KMS-11 (cell line): Measurements from ENCODE around the gene MAP3K8.

Source experiments
- H2AFZ ChIP-seq: fragments of 200-600 bp; sonication (generic); 2 replicates; pipeline ENCODE4 v1.6.1; 2016; ENCODE audit warnings: antibody characterized with exemption, mixed run types, low read depth
- H3K27ac ChIP-seq: fragments of 200-600 bp; sonication (generic); 2 replicates; pipeline ENCODE4 v1.6.1; 2016; ENCODE audit warnings: mild to moderate bottlenecking, mixed run types
- H3K27me3 ChIP-seq: fragments of 200-600 bp; sonication (generic); 2 replicates; pipeline ENCODE4 v1.6.1; 2017; ENCODE audit warnings: mild to moderate bottlenecking, low read depth, mixed run types, moderate library complexity; ENCODE audit not compliant: insufficient read depth
- H3K36me3 ChIP-seq: fragments of 200-600 bp; sonication (generic); 2 replicates; pipeline ENCODE4 v1.6.1; 2017; ENCODE audit warnings: mild to moderate bottlenecking, mixed run types; ENCODE audit not compliant: insufficient read depth
- H3K4me1 ChIP-seq: fragments of 200-600 bp; sonication (generic); 2 replicates; pipeline ENCODE4 v1.6.1; 2016; ENCODE audit warnings: mild to moderate bottlenecking, low read depth, mixed run types; ENCODE audit not compliant: poor library complexity, severe bottlenecking
- H3K4me2 ChIP-seq: fragments of 200-600 bp; sonication (generic); 2 replicates; pipeline ENCODE4 v1.7.0; 2016; ENCODE audit warnings: mild to moderate bottlenecking, mixed run types
- H3K4me3 ChIP-seq: fragments of 200-600 bp; sonication (generic); IDR thresholded peaks from 2 replicates; pipeline ENCODE4 v1.6.1; 2017; ENCODE audit warnings: low read depth, low read length, mixed read lengths; ENCODE audit not compliant: insufficient read depth
- H3K79me2 ChIP-seq: fragments of 200-600 bp; sonication (generic); 2 replicates; pipeline ENCODE4 v1.6.1; 2016; ENCODE audit warnings: low read depth, mixed run types; ENCODE audit not compliant: insufficient read depth
- H3K9ac ChIP-seq: fragments of 200-600 bp; sonication (generic); 2 replicates; pipeline ENCODE4 v1.6.1; 2016; ENCODE audit warnings: mild to moderate bottlenecking, mixed run types
- H4K20me1 ChIP-seq: fragments of 200-600 bp; sonication (generic); 2 replicates; pipeline ENCODE4 v1.6.1; 2016; ENCODE audit warnings: mild to moderate bottlenecking, mixed run types; ENCODE audit not compliant: insufficient read depth
- CTCF ChIP-seq: fragments of 200-600 bp; sonication (generic); conservative IDR thresholded peaks from 2 replicates; pipeline ENCODE4 v1.6.1; 2017; ENCODE audit warnings: low read depth, mild to moderate bottlenecking, antibody characterized with exemption, low read length, moderate library complexity, mixed read lengths

MAP3K8 gene

DNA sequence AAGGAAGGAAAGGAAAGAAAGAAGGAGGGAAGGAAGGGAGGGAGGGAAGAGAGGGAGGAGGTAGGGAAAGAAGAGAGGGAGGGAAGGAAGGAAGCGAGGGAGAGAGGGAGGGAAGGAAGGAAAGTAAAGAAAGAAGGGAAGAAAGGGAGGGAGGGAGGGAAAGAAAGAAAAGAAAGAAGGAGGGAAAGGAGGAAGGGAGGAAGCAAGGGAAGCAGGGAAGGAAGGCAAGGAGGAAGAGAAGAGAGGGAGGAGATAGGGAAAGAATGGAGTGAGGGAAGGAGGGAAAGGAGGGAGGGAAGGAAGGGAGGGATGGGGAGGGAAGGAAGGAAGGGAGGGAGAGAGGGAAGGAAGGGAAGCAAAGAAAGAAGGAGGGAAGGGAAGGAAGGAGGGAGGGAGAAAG lies 65.8 kb downstream of the MAP3K8 start:
- no peak overlapping the region for H3K27ac ChIP-seq
- H3K79me2 ChIP-seq: no peaks in the 10 kb centered on the region
- no peak overlapping the region for H3K4me3 ChIP-seq
- H3K36me3 ChIP-seq: no peaks in the 10 kb centered on the region
- no peak overlapping the region for H3K9ac ChIP-seq
- H2AFZ ChIP-seq: no peak overlapping the region
- no peaks in the 10 kb centered on the region for H3K27me3 ChIP-seq
- TF ChIP-seq CTCF: no peak
- H3K4me1 ChIP-seq: peaks cover 15% of the 10 kb centered on the region
- no peak overlapping the region for H3K4me2 ChIP-seq
- H4K20me1 ChIP-seq: no peaks in the 10 kb centered on the region

GRCh38 chr10:30500534-30500933 lies 66.5 kb downstream of the MAP3K8 start:
- Histone ChIP-seq H4K20me1 (no peaks in the 10 kb centered on the region), H3K9ac (no peak overlapping the region), H3K4me3 (no peak overlapping the region), H3K27ac (no peak overlapping the region), H3K36me3 (no peaks in the 10 kb centered on the region), H2AFZ (no peak overlapping the region), H3K27me3 (no peaks in the 10 kb centered on the region), H3K79me2 (no peaks in the 10 kb centered on the region), H3K4me2 (no peak overlapping the region), H3K4me1 (peaks cover 15% of the 10 kb centered on the region)
- TF ChIP-seq CTCF: no peak

GRCh38 chr10:30500963-30501504 lies 67.0 kb downstream of the MAP3K8 start:
- no peak overlapping the region for H3K4me2 ChIP-seq
- no peaks in the 10 kb centered on the region for H3K27me3 ChIP-seq
- H3K4me1 ChIP-seq: peaks cover 15% of the 10 kb centered on the region
- no peak overlapping the region for H3K4me3 ChIP-seq
- no peak for TF ChIP-seq CTCF
- no peaks in the 10 kb centered on the region for H4K20me1 ChIP-seq
- no peaks in the 10 kb centered on the region for H3K79me2 ChIP-seq
- H3K9ac ChIP-seq: no peak overlapping the region
- no peak overlapping the region for H3K27ac ChIP-seq
- H3K36me3 ChIP-seq: no peaks in the 10 kb centered on the region
- H2AFZ ChIP-seq: no peak overlapping the region

DNA sequence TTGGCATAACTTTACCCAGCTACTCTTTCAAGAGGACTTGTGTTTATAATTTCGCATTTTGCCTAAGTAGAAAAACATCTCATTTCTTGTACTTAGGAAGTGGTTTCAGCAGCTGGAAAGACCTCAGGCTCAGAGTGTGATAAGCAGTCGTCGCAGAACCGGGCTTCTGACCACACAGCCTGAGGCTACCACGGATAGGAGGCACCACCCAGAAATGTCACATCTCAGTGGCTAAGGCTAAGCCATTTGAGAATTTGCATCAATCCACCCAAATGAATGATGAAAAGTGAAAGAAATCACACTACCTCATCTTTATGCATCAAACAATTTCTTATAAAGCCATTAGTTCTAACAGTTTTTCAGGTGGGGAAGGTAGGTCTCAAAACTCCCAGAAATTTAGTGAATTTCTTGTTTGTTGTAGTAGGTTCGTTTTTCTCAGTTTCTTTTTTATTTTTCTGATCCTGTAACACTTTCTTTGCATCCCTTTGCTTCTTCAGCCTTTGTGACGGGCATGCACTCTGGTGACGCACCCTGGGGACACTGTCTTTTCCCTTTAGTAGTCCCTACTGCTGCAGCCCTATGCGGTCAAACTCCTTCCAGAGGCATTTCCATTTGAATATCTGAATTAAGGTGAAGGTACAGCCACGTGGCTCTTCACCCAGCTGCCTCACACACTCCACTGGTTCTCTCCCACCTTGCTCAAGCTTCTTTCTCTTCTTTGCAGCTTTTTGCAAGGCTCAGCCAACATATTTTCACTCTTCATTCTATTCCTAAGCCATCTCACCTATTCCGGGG lies 68.5 kb downstream of the MAP3K8 start:
- no peak overlapping the region for H3K27ac ChIP-seq
- no peak for TF ChIP-seq CTCF
- peak overlapping the region; percentile 15; the same call in 1 of the 2 replicates for H2AFZ ChIP-seq
- H3K9ac ChIP-seq: no peak overlapping the region
- H3K36me3 ChIP-seq: no peaks in the 10 kb centered on the region
- peaks cover 15% of the 10 kb centered on the region for H3K4me1 ChIP-seq
- no peaks in the 10 kb centered on the region for H3K27me3 ChIP-seq
- no peak overlapping the region for H3K4me3 ChIP-seq
- H3K4me2 ChIP-seq: peak overlapping the region; percentile 40; the same call in 1 of the 2 replicates
- no peaks in the 10 kb centered on the region for H3K79me2 ChIP-seq
- no peaks in the 10 kb centered on the region for H4K20me1 ChIP-seq
